GM19023 (cell line): ENCODE measurements around the gene RFX2.
"Not testable (repeated sequence)": the region's sequence is repeated elsewhere in the genome, so short reads cannot be mapped to it uniquely, and the experiment has no call there.

Experiments used
- ATAC-seq: cut with Tn5 transposase; IDR thresholded peaks from one replicate; pipeline ENCODE4 v1.9.1; 2021; ENCODE audit warnings: mild to moderate bottlenecking, moderate library complexity; ENCODE audit not compliant: unreplicated experiment

Gene RFX2

DNA sequence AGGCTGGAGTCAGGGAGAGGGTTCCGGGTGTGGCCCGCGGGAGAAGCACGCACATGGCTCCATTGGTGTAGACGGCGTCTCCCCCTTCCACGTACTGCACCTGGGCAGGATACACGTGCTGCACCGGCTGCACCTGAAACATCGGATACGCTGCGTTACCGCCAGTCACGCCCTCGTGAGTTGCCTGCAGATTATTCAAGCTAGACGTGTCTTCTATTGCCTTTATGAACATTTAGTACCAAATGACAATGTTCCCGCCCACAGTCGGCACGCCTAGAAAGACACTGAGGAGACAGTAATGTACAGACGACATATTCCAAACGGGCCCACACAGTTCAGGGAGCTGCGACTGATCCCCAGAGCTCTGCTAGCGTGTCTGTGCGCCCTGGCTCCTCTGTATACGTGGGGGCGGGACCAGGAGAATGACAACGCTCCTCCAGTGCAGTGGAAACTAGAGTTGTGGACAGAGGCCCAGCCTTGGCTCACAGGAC, 68.3 kb downstream of the RFX2 start:
- no peak for ATAC-seq

DNA sequence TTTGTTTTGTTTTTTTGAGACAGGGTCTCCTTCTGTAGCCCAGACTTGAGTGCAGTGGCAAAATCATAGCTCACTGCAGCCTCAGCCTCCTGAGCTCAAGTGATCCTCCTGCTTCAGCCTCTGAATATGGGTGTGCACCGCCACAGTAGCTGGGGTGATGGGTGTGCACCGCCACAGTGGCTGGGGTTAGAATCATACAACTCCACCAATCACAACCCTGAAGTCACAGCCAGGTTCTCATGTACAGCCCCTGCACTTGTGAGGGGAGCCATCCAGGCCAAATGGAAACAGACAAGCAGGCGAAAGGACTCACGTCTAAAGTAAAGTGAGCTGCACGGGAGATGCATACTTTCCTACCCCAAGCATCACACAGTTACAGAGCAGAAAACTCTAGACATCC, 69.2 kb downstream of the RFX2 start:
- no peak for ATAC-seq

DNA sequence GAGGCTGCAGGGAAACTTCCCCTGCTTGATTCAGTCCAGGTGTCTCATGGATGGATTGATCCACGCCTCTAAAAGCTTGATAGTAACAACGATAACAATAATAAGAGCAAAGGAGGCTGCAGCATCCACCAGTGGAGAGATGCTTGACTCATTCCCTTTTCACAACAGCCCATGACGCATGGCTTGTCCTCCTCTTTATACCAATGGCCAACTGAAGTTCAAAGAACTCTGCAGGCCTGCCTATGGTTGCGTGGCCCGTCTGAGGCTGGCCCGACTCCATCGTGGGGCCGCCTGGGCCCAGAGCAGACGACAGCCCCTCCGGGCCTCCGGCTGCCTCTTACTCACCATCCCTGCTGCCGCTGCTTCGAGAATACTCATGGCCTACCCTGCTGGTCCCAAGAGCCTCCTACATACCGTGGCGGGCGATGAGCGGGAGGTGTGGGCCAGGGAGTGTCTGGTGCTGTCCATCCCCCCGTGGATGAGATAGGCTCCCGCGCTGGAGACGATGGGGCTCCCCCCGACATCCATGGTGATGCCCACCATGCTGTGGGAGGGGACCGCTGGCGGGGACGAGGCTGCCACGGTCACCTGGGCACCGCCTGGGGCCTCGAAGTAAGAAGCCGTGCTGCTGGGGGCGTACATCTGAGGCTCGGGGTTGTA, 70.6 kb downstream of the RFX2 start:
- no peak for ATAC-seq

DNA sequence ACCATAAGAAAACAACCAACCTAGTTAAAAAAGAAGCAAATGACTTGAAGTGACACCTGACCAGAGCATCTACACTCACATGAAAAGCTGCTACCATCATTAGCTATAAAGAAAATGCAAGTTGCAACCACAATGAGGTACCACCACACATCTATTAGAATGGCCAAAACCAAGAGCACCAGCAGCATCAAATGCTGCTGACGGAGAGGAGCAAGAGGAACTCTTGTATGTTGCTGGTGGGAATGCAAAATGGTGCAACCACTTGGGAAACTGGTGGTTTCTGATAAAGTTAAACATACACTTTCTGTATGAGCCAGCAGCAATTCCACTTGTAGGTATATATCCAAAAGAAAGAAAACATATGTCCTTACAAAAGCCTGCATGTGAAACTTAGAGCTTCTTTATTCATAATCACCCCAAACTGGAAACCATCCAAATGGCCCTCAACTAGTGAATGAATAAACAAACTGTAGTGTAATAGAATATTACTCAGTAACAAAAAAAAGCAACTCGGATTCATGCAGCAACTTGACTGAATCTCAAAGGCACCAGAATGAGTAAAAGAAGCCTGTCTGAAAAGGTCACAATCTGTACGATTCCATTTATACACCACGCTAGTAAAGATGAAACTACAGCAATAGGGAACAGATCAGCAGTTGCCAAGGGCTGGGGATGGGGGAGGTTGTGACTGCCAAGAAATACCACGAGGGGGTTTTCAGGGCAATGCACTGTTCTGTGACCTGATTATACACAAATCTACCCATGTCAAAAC, 71.5 kb downstream of the RFX2 start:
- no peak for ATAC-seq

DNA sequence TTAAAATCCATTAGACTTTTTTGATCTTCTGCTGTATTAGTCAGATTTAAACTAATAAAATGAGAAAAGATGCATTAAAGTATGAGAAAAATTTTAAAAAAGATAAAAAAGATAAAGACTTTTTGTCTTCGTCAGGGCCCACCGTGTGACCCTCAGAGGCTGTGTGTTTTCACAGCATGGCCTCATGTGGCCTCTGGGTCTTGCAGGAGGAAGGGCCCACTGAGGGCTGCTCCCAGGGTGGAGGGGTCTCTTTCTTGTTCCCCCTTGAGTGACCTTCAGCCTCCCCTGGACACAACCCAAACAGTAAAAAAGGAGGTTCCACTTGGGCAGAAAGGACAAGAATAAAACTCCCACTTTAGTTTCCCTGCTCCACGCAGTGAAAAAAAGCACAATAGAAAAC, 75.3 kb downstream of the RFX2 start:
- ATAC-seq: no peak

DNA sequence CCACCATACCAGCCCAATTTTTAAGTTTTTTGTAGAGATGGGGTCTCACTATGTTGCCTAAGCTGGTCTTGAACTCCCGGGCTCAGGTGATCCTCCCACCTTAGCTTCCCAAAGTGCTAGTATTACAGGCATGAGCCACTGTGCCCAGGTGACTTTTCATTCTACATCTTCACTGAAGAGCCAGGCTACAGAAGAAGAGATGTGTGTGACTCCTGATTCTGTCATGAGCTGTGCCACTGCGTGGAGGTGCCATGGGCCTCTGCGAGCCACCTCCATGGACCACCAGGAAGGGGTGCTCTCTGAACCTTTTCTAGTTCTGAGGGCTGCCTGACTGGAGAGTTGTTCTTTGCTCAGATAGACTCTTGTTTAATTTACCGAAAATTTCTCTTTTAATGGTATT, 75.8 kb downstream of the RFX2 start:
- ATAC-seq: no peak

DNA sequence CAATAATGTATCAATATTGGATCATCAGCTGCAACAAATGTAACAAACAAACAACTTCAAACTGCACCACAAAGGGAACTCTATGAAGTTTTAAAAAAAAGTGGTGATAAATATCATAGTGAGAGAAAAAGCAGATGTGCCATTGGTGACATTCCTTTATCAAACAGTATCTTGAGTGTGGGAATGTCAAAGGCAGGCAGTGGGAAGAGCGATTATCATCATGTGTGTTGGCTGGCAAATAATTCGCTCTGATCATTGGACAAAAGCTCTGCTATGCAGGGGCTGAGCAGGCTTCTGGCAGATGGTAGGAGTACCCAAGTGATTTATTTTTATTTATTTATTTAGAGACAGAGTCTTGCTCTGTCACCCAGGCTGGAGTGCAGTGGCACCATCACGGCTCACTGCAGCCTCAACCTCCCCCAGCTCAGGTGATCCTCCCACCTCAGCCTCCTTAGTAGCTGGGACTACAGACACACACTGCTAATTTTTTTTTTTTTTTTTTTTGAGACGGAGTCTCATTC, 76.5 kb downstream of the RFX2 start:
- no peak for ATAC-seq

DNA sequence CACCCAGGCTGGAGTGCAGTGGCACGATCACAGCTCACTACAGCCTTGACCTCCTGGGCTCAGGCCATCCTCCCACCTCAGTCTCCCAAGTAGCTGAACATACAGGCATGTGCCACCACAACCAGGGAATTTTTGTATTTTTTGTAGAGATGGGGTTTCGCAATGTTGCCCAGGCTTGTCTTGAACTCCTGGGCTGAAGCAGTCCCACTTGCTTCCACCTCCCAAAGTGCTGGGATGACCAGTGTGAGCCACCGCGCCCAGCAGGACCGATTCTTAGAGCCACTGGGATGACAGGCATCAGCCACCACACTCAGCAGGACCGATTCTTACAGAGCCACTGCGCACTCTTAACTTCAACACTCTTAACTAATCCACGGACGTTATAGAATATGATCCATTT, 77.5 kb downstream of the RFX2 start:
- no peak for ATAC-seq

DNA sequence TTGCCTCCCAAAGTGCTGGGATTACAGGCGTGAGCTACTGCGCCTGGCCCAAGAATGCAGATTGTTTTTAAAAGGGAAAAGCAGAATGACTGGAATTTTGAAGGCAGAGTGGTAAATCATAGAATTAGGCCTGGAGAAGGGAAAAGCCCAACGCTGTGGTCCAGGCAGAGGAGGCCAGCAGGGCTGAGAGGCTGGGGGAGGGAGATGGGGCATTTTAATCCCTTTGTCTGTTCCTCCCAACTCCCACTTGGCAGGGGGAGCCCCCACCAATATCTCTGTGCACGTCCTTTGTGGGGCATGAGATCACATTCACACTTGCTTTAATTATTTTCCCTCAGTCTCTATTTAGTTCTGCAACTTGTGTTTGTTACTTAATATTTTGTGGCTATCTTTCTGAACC, 77.9 kb downstream of the RFX2 start:
- no peak for ATAC-seq

DNA sequence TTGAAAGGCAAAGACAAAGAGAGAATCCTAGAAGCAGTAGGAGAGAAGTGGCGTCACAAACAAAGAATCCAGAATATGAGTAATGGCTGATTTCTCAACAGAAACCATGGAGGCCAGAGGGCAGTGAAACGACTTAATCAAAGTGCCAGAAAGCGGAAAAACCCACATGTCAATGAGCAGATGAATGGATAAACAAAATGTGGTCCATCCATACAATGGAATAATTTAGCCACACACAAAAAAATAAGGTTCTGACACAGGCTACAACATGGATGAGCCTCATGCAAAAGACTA, 80.1 kb downstream of the RFX2 start:
- ATAC-seq: no peak

DNA sequence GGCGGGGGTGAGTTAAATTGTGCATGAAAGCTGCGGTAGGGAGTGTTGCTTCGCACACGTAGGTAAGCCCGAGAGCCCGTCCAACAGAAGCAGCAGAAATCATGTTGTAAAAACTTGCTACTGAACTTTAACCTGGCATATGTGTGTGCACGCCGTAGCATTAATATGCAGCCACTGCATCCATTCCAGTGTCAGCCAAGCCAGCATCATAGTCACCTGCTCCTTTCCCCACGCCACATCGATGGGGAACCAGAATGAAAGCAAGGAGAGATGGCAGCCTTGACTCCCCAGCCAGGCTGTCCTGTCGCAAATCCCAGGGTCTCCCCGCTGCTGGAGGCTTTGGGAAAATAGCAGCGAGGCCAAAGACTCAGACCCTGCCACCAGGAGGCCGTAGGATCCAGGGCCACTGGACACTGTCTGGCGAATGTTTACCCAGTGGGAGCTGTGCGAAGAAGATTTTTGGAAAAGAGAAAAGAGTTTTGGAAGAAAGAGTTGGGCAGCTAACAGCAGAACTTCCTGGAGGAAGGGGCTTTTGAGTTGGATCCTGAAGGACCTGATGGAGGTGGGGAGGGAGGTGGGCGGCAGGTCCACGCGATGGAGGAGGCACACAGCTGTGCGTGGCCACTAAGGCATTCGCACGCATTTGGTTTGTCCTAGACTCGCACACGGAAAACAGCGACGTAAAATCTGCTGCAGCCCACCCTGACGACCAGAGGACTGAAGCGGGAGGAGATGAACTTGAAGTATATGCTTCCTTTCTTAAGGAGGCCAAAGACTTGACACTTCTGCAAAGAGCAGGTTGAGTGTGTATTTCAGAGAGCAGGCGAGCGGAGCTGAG, 83.7 kb downstream of the RFX2 start:
- ATAC-seq: no peak

DNA sequence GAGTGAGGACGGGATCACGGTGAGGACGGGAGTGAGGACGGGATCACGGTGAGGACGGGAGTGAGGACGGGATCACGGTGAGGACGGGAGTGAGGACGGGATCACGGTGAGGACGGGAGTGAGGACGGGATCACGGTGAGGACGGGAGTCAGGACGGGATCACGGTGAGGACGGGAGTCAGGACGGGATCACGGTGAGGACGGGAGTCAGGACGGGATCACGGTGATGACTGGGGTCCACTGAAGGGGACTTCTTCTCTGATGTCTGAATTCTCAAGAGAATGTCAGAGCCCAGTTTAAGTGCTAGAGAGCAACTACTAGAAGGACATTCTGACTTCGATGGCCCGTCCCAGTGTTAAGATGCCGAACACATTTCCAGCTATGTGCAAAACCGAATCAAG, 85.5 kb downstream of the RFX2 start:
- not testable (repeated sequence) for ATAC-seq

DNA sequence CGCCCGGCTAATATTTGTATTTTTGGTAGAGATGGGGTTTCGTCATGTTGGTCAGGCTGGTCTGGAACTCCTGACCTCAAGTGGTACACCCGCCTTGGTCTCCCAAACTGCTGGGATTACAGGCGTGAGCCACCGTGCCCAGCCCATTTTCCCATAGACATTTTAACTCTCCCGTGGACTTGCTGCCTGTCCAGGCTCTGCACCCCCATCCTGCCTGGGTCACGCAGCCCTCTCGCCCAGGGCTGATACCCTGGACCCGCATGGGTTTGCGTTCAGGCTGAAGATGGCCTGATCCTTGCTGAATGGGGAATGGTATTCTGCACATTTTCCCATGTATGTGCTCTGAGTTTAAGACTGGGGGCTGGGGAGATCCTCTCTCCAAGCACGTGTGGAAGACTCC, 86.4 kb downstream of the RFX2 start:
- ATAC-seq: no peak

DNA sequence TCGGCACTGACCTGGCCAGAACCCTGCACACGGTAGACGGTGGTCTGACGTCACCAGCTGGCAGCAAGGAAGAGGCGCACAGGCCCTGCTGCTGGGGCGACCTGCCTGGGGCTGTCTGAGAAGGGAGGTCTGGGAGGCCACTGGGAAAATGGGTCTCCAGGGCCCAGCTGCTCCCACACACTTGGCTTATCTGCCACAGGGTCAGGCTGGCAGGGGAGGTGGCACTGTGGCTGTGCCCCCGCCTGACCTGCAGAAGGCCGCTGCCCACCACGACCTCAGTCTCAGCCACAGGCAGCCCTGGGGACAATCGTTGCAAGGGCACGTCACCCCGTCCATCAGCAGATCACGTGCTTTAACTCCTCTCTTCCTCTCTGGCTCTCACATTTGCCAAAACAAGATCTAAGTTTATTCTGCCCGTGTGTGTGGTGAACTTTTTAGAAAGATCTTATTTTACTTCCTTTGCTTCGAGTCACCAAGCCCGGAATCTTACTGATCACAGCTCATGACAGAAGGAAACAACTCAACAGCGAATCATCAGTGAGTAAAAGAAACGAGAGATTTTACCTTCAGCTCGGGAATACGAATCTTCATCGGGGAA, 87.1 kb downstream of the RFX2 start:
- ATAC-seq: no peak

DNA sequence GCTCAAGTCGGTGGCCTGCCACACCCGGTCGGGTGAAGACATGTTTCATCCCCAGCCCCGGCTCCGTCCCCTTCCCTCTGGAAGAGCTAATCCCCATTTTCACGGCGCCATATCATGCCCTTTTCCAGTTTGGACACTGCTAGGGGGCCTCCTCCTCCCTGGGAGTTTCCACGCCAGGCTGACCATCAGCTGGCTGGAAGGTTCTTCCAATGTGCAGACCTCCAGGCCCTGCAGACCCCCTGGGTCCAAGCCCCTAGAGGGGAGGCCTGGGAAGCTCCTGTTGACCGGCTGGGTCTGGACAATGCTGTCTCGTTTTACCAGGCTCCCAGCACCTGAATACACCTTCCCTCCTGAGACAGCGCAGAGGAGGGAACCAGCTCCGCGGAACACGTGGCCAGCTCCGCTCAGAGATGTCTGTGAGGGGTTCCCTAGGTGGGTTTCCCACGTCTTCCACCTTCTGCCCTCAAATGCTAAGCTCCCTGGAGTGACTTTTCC, 87.7 kb downstream of the RFX2 start:
- ATAC-seq: no peak

DNA sequence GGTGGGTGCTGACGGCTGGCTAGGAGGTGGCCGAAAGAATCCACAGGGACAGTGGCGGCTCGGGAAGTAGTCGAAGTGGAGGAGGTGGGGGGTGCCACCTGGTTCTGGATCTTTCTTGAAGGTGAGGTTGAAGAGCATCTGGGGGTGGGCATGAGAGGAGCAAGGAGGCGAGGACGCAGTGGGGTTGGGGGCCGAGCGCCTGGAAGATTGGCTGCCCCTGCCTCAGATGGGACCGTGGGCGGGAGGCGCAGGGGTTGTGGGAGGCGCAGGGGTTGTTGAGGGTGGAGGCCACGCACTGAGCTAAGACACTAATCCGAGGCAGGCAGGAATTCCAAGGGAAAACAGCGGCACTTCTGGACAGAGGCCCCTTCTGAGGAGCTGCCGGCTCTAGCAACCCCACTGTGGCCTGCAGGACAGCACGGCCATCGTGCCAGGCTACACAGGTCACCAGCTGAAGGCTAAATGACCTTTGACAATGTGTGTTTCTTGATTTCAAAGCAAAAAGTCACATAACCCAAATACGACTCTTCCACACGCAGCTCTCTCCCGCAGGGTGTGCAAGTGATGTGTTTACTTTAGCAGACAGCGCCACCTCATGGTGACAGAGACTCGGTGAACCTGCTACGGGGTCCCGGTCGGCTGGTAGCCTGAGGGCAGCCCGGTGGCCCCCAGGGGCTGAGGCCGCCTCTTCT, 88.3 kb downstream of the RFX2 start:
- no peak for ATAC-seq

DNA sequence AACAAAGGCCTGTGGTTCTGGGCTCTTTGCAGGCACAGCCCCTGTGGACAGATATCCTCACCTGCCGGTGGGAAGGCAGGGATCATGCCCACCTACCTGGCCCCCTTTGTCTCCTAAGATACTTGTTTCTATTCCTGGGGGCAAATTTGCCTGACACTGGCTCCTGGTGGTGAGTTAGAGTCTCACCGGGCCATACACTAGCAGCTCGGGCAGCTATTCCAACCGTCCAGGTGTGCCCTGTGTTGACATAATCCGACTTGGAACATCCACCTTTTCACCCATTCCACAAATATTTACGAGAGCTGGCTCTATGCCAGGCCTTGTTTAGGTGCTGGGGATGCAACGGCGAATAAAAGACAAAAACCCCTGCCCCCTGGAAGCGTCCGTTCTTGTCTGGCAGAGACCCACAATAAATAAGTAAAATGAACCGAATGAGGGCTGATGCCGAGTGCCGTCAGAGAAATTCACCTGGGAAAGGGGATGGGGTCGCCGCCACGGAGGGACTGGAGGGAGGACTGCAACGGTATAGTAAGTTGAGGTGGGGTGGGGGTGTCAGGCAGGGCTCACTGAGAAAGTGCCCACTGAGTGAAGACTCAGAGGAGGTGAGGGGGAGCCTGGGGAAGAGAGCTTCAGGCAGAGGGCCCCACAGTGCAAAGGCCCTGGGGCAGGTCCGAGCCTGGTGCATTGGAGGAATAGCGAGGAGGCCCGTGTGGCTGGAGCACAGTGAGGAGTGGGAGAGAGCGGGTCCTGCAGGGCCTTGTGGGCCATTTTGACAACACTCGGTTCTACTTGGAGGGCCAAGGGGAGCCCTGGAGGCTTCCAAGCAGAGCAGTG, 89.1 kb downstream of the RFX2 start:
- no peak for ATAC-seq

DNA sequence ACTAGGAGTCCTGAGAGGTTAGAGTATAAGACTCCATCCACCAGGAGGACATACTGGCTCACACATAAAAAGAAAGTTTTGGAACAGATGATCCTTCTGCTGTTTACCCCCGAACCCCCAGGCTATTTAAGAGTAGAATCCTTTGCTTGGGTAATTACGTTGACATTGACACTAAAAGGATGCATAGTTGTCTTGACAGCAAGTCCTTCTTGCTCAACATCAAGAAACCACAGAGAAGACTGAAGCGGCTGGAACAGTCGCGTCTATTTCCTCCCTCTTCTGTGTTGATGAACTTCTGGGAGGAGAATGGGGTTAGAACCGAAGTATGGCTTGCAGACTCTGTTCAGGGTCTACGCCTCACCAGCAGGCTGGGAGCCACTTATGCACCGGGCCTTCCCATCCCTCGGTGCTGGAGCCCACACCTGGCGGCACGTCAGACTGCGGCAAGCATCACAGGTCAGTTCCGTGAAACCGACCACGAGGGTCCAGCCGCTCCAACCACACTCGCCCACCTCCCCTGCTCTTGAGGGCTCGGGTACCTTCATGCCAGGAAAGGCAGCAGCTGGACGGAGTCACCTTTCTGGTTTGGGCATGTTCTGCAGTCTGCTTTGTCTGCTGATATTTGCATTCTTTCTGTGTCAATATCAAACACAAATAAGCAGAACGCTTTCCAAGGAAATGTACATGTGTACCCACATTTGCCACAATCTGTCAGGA, 90.0 kb downstream of the RFX2 start:
- no peak for ATAC-seq

DNA sequence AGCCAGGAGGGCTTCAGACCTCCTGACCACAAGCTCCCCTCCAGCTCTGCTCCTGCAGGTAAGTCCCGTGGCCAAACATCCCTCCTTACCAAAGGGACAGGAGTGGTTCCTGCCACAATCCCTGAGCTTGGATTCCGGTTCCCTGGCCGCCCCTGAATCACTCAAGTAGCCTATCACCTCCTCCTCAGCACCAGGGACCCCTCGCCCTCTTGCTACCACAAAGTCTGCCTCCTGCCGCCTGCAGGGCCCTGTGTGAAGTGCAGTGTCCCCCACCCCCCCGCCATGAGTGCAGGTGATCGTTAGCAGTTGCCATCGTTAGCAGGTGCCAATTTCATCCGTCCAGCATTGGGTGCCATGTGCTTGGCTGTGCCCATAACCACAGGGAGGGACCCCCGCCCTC, 91.5 kb downstream of the RFX2 start:
- ATAC-seq: no peak
